Liver (tissue), 2 donors: ENCODE results near the gene PARN.

Source experiments
- YY1 ChIP-seq: IDR thresholded peaks from 2 replicates; pipeline ENCODE4 v1.6.1; 2016; ENCODE audit warnings: antibody characterized with exemption, mild to moderate bottlenecking
- TF ChIP-seq, protein P1 (sequence below): fragments of 150-350 bp; IDR thresholded peaks from 2 replicates; pipeline ENCODE4 v1.5.1; 2017; ENCODE audit warnings: improper control_type of control experiment, low read depth, low read length; ENCODE audit not compliant: missing input control
- TF ChIP-seq, protein P2 (sequence below): IDR thresholded peaks from 2 replicates; pipeline ENCODE4 v1.6.1; 2016; ENCODE audit warnings: antibody characterized with exemption, mild to moderate bottlenecking
- donor health status: healthy.

DNA sequence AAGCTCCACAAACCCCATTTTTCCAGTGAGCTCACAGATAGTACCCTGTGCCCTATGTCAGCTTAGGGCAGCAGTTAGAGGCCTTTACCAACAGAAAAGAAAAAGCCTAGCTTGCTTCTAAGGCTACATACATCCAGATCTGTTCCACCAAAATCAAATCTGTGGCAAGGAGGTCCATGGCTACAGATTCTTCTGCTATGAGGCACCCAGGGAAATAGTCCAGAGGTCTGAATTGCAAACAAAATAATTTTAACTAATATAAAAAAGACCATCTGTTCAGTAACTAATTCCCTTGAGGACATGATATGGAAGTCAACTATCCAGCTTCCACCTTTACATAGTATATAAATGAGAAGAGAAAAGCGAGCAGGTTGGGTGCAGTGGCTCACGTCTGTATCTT lies 129.3 kb downstream of the PARN start:
- TF ChIP-seq, protein P1, sequence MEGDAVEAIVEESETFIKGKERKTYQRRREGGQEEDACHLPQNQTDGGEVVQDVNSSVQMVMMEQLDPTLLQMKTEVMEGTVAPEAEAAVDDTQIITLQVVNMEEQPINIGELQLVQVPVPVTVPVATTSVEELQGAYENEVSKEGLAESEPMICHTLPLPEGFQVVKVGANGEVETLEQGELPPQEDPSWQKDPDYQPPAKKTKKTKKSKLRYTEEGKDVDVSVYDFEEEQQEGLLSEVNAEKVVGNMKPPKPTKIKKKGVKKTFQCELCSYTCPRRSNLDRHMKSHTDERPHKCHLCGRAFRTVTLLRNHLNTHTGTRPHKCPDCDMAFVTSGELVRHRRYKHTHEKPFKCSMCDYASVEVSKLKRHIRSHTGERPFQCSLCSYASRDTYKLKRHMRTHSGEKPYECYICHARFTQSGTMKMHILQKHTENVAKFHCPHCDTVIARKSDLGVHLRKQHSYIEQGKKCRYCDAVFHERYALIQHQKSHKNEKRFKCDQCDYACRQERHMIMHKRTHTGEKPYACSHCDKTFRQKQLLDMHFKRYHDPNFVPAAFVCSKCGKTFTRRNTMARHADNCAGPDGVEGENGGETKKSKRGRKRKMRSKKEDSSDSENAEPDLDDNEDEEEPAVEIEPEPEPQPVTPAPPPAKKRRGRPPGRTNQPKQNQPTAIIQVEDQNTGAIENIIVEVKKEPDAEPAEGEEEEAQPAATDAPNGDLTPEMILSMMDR = no peak
- TF ChIP-seq, protein P2, sequence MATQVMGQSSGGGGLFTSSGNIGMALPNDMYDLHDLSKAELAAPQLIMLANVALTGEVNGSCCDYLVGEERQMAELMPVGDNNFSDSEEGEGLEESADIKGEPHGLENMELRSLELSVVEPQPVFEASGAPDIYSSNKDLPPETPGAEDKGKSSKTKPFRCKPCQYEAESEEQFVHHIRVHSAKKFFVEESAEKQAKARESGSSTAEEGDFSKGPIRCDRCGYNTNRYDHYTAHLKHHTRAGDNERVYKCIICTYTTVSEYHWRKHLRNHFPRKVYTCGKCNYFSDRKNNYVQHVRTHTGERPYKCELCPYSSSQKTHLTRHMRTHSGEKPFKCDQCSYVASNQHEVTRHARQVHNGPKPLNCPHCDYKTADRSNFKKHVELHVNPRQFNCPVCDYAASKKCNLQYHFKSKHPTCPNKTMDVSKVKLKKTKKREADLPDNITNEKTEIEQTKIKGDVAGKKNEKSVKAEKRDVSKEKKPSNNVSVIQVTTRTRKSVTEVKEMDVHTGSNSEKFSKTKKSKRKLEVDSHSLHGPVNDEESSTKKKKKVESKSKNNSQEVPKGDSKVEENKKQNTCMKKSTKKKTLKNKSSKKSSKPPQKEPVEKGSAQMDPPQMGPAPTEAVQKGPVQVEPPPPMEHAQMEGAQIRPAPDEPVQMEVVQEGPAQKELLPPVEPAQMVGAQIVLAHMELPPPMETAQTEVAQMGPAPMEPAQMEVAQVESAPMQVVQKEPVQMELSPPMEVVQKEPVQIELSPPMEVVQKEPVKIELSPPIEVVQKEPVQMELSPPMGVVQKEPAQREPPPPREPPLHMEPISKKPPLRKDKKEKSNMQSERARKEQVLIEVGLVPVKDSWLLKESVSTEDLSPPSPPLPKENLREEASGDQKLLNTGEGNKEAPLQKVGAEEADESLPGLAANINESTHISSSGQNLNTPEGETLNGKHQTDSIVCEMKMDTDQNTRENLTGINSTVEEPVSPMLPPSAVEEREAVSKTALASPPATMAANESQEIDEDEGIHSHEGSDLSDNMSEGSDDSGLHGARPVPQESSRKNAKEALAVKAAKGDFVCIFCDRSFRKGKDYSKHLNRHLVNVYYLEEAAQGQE = no peak
- TF ChIP-seq YY1 = no peak
